Epithelial cell of proximal tubule (primary cell): ENCODE data around the gene MGAT4A. TPM values are rescaled to one million over a fixed set of nuclear protein-coding genes. Genes with fewer than 3 reads are reported as not detected.

Source experiments
- DNase-seq: peaks from one replicate; pipeline ENCODE4 v3.0.0-alpha.2; 2011; ENCODE audit warnings: low read depth
- H3K4me3 ChIP-seq: 2 replicates; pipeline ENCODE4 v1.5.1; 2011; ENCODE audit warnings: low read depth, mild to moderate bottlenecking, low read length
- CTCF ChIP-seq: conservative IDR thresholded peaks from 2 replicates; pipeline ENCODE4 v1.5.1; 2012; ENCODE audit warnings: low read depth, mild to moderate bottlenecking, low read length
- total RNA-seq: library from RNA; depleted of rRNA; stranded (reverse); fragments of >200 nt; gene quantifications from 2 replicates; pipeline ENCODE4 v1.2.3, GENCODE V29; 2015

Gene MGAT4A
- total RNA-seq, 1 donor from 2014 or later = 4.4 TPM

GRCh38 chr2:98649992-98650375 is 80.9 kb downstream of the MGAT4A start:
- no peak for TF ChIP-seq CTCF
- DNase-seq = no peak
- H3K4me3 ChIP-seq = no peak overlapping the region

- H3K4me3 ChIP-seq = no peak overlapping the region
- DNase-seq = no peak
- peak; percentile 100 for TF ChIP-seq CTCF
Measured at GRCh38 chr2:98649135-98649991, 81.6 kb downstream of the MGAT4A start.

GRCh38 chr2:98648451-98648850 is 82.5 kb downstream of the MGAT4A start:
- no peak overlapping the region for H3K4me3 ChIP-seq
- no peak for DNase-seq
- TF ChIP-seq CTCF = no peak

GRCh38 chr2:98647636-98648035 is 83.3 kb downstream of the MGAT4A start:
- TF ChIP-seq CTCF = no peak
- H3K4me3 ChIP-seq = no peak overlapping the region
- no peak for DNase-seq

GRCh38 chr2:98643496-98644100 is 87.3 kb downstream of the MGAT4A start:
- DNase-seq = no peak

GRCh38 chr2:98637401-98638147 is 93.4 kb downstream of the MGAT4A start:
- no peak overlapping the region for H3K4me3 ChIP-seq
- no peak for TF ChIP-seq CTCF
- no peak for DNase-seq

More at GRCh38 chr2:98643496-98644100, 87.3 kb downstream of the MGAT4A start:
- H3K4me3 ChIP-seq = no peak overlapping the region
- TF ChIP-seq CTCF = no peak
